ENCODE measurements around the gene SMYD3. TPM values are rescaled to one million over a fixed set of nuclear protein-coding genes. Genes with fewer than 3 reads are reported as not detected.
"Not testable (repeated sequence)": the region's sequence is repeated elsewhere in the genome, so short reads cannot be mapped to it uniquely, and the experiment has no call there.

SMYD3 gene
- total and polyA plus RNA-seq, 2 donors (not counting 3 experiments of a cell fraction or from before 2014, with no cell fraction given) = 16.0 to 32.1 TPM

GRCh38 chr1:245822996-245823395 lies 684.1 kb downstream of the SMYD3 start:
- no peaks in the 10 kb centered on the region for H3K79me2 ChIP-seq (ENCODE audit: control insufficient read depth, insufficient read depth, low read length)
- H3K36me3 ChIP-seq (ENCODE audit: control insufficient read depth in 2 of 2, extremely low read depth in 1 of 2, insufficient read depth in 2 of 2, low read length in 2 of 2) = no peaks in the 10 kb centered on the region
- no peaks in the 10 kb centered on the region for H3K4me1 ChIP-seq (ENCODE audit: control insufficient read depth, extremely low read depth, insufficient read depth, low read length)
- DNase-seq (ENCODE audit: low read depth, low spot score) (no peak), FAIRE-seq (no peak)
- H3K27me3 ChIP-seq (ENCODE audit: control insufficient read depth in 2 of 2, insufficient read depth in 2 of 2, low read length in 2 of 2) = no peaks in the 10 kb centered on the region
- POLR2A ChIA-PET = no interaction called here
- H3K4me2 ChIP-seq (ENCODE audit: insufficient read depth, low read length) = no peak overlapping the region
- no peak overlapping the region for H3K27ac ChIP-seq (ENCODE audit: insufficient read depth, low read depth, low read length)
- CTCF ChIA-PET = no interaction called here
- intact Hi-C loops (cut with micrococcal nuclease) = no loop called here
- dilution Hi-C loops (cut with MboI; ENCODE audit: extremely low pct_ligation_motif_present, low sequenced_read_pairs) = no loop called here
- BruUV-seq (replicated peaks) = no TSS peak
- no peak overlapping the region for H3K9ac ChIP-seq (replicated peaks; ENCODE audit: extremely low read depth, insufficient read depth, low read length)
- no peaks in the 10 kb centered on the region for H4K20me1 ChIP-seq (replicated peaks; ENCODE audit: control insufficient read depth, extremely low read depth, insufficient read depth, low read length)
- no peaks in the 10 kb centered on the region for H3K9me1 ChIP-seq (replicated peaks; ENCODE audit: control insufficient read depth, extremely low read depth, insufficient read depth, low read length)
- TF ChIP-seq GATA2 (IDR thresholded peaks at IDR 0.05; ENCODE audit: insufficient read depth, insufficient read length, low read depth, low read length) (no peak), EZH2 (IDR thresholded peaks at IDR 0.05; ENCODE audit: borderline replicate concordance, low read depth, low read length, severe bottlenecking) (no peak), POLR2AphosphoS5 (IDR thresholded peaks at IDR 0.05; ENCODE audit: insufficient read depth, low read depth, low read length) (no peak), JUN (IDR thresholded peaks at IDR 0.05; ENCODE audit: borderline replicate concordance, insufficient read depth, insufficient read length, low read depth) (no peak), MYC (IDR thresholded peaks at IDR 0.05; ENCODE audit: low read depth, low read length) (no peak), POLR2A (IDR thresholded peaks at IDR 0.05; ENCODE audit: low read depth, low read length) (no peak)
- TF ChIP-seq, protein P1, sequence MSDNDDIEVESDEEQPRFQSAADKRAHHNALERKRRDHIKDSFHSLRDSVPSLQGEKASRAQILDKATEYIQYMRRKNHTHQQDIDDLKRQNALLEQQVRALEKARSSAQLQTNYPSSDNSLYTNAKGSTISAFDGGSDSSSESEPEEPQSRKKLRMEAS (IDR thresholded peaks at IDR 0.05; ENCODE audit: insufficient read depth, insufficient read length) = no peak
- H2AFZ ChIP-seq (ENCODE audit: low read depth, low read length) = no peak overlapping the region
- no peak overlapping the region for H3K4me3 ChIP-seq (replicated peaks in 1 of 3; ENCODE audit: insufficient read depth in 1 of 3, low read depth in 1 of 3, low read length in 3 of 3)
- H3K9me3 ChIP-seq (replicated peaks; ENCODE audit: control insufficient read depth, insufficient read depth, low read length) = no peaks in the 10 kb centered on the region

DNA sequence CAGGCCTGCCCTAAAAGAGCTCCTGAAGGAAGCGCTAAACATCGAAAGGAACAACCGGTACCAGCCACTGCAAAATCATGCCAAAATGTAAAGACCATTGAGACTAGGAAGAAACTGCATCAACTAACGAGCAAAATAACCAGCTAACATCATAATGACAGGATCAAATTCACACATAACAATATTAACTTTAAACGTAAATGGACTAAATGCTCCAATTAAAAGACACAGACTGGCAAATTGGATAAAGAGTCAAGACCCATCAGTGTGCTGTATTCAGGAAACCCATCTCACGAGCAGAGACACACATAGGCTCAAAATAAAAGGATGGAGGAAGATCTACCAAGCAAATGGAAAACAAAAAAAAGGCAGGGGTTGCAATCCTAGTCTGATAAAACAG lies 688.7 kb downstream of the SMYD3 start:
- H3K4me1 ChIP-seq (ENCODE audit: control insufficient read depth, extremely low read depth, insufficient read depth, low read length); BruUV-seq (replicated peaks); H3K36me3 ChIP-seq (ENCODE audit: control insufficient read depth in 2 of 2, extremely low read depth in 1 of 2, insufficient read depth in 2 of 2, low read length in 2 of 2); POLR2A ChIA-PET; H3K27ac ChIP-seq (ENCODE audit: insufficient read depth, low read depth, low read length); H3K9me3 ChIP-seq (replicated peaks; ENCODE audit: control insufficient read depth, insufficient read depth, low read length); dilution Hi-C loops (cut with MboI; ENCODE audit: extremely low pct_ligation_motif_present, low sequenced_read_pairs); H3K9me1 ChIP-seq (replicated peaks; ENCODE audit: control insufficient read depth, extremely low read depth, insufficient read depth, low read length); H3K4me3 ChIP-seq (replicated peaks in 1 of 3; ENCODE audit: insufficient read depth in 1 of 3, low read depth in 1 of 3, low read length in 3 of 3); FAIRE-seq; H3K79me2 ChIP-seq (ENCODE audit: control insufficient read depth, insufficient read depth, low read length); DNase-seq (ENCODE audit: low read depth, low spot score); H3K9ac ChIP-seq (replicated peaks; ENCODE audit: extremely low read depth, insufficient read depth, low read length); CTCF ChIA-PET; H4K20me1 ChIP-seq (replicated peaks; ENCODE audit: control insufficient read depth, extremely low read depth, insufficient read depth, low read length); H2AFZ ChIP-seq (ENCODE audit: low read depth, low read length); H3K27me3 ChIP-seq (ENCODE audit: control insufficient read depth in 2 of 2, insufficient read depth in 2 of 2, low read length in 2 of 2); H3K4me2 ChIP-seq (ENCODE audit: insufficient read depth, low read length); intact Hi-C loops (cut with micrococcal nuclease): not testable (repeated sequence)

GRCh38 chr1:245816496-245816895 lies 690.6 kb downstream of the SMYD3 start:
- H3K79me2 ChIP-seq (ENCODE audit: control insufficient read depth, insufficient read depth, low read length); dilution Hi-C loops (cut with MboI; ENCODE audit: extremely low pct_ligation_motif_present, low sequenced_read_pairs); FAIRE-seq; intact Hi-C loops (cut with micrococcal nuclease); BruUV-seq (replicated peaks); H3K4me1 ChIP-seq (ENCODE audit: control insufficient read depth, extremely low read depth, insufficient read depth, low read length); H4K20me1 ChIP-seq (replicated peaks; ENCODE audit: control insufficient read depth, extremely low read depth, insufficient read depth, low read length); CTCF ChIA-PET; H3K9me1 ChIP-seq (replicated peaks; ENCODE audit: control insufficient read depth, extremely low read depth, insufficient read depth, low read length); DNase-seq (ENCODE audit: low read depth, low spot score); H3K4me2 ChIP-seq (ENCODE audit: insufficient read depth, low read length); H3K4me3 ChIP-seq (replicated peaks in 1 of 3; ENCODE audit: insufficient read depth in 1 of 3, low read depth in 1 of 3, low read length in 3 of 3); H3K27ac ChIP-seq (ENCODE audit: insufficient read depth, low read depth, low read length); H3K9me3 ChIP-seq (replicated peaks; ENCODE audit: control insufficient read depth, insufficient read depth, low read length); H2AFZ ChIP-seq (ENCODE audit: low read depth, low read length); H3K27me3 ChIP-seq (ENCODE audit: control insufficient read depth in 2 of 2, insufficient read depth in 2 of 2, low read length in 2 of 2); H3K36me3 ChIP-seq (ENCODE audit: control insufficient read depth in 2 of 2, extremely low read depth in 1 of 2, insufficient read depth in 2 of 2, low read length in 2 of 2); H3K9ac ChIP-seq (replicated peaks; ENCODE audit: extremely low read depth, insufficient read depth, low read length): not testable (repeated sequence)
- POLR2A ChIA-PET = interaction anchor here (0.7 kb wide), 1 partner anchor 62 kb away, joined by 8 read pairs; no protein-coding TSS in a partner anchor
